A549 (cell line): ENCODE results near the gene UTS2R. TPM values are rescaled to one million over a fixed set of nuclear protein-coding genes. Genes with fewer than 3 reads are reported as not detected.
A peak's percentile ranks its signal among the peaks of the same experiment; 100 is the strongest.

Experiments used
- ATAC-seq, 2 experiments: fragments of 200-7000 bp in 1 of 2; fragments of >200 bp in 1 of 2; cut with Nextera tagmentation in 1 of 2; cut with Tn5 transposase in 1 of 2; 3 replicates each; pipeline versions ENCODE4 v1.8.0 to v1.9.1; 2018 to 2020; ENCODE audit warnings: mild to moderate bottlenecking in 1 of 2, moderate library complexity in 1 of 2
- CTCF ChIA-PET: fragments of 300-600 bp; sonication (Branson Sonifier 250); formaldehyde crosslinking; extraction: SDS; loops from one replicate; lab custom pipeline; 2021; ENCODE audit warnings: antibody characterized with exemption, inconsistent platforms; lab: Yijun Ruan, JAX
- POLR2A ChIA-PET: fragments of 350-600 bp; formaldehyde crosslinking; extraction: SDS; loops from one replicate; lab custom pipeline; 2021; ENCODE audit warnings: antibody characterized with exemption, inconsistent platforms; lab: Yijun Ruan, JAX
- DNase-seq, 2 experiments: peaks; one replicate each; pipeline versions ENCODE4 v3.0.0 to v3.0.0-alpha.2; 2011 to 2016; ENCODE audit warnings: low read depth in 1 of 2, low spot score in 1 of 2
- FAIRE-seq: peaks from 2 replicates; lab custom pipeline; 2011; peaks lifted over from hg19 to GRCh38; lab: Jason Lieb, UNC
- H3K27ac ChIP-seq, 2 experiments: fragments of >200 bp; sonication (Bioruptor Twin); formaldehyde crosslinking; 3 replicates each; pipeline ENCODE4 v1.5.1; 2016 to 2017
- H3K4me1 ChIP-seq: fragments of >200 bp; sonication (Bioruptor Twin); formaldehyde crosslinking; 3 replicates; pipeline ENCODE4 v1.6.1; 2016
- H3K4me2 ChIP-seq: fragments of >200 bp; sonication (Bioruptor Twin); formaldehyde crosslinking; 3 replicates; pipeline ENCODE4 v1.6.1; 2016
- H3K4me3 ChIP-seq: fragments of >200 bp; sonication (Bioruptor Twin); formaldehyde crosslinking; 3 replicates; pipeline ENCODE4 v1.5.1; 2016
- H3K9me3 ChIP-seq: fragments of >200 bp; sonication (Bioruptor Twin); formaldehyde crosslinking; 3 replicates; pipeline ENCODE4 v1.6.1; 2016
- CBX2 ChIP-seq: fragments of 200-600 bp; sonication (generic); IDR thresholded peaks from 2 replicates; pipeline ENCODE4 v1.6.1; 2016; ENCODE audit warnings: low read depth, mild to moderate bottlenecking, borderline replicate concordance
- CBX8 ChIP-seq: fragments of 200-600 bp; sonication (generic); IDR thresholded peaks from 2 replicates; pipeline ENCODE4 v1.6.1; 2016
- FOSB ChIP-seq: fragments of 250-450 bp; sonication (Bioruptor Pico); IDR thresholded peaks from 2 replicates; pipeline ENCODE4 v1.5.0; 2020; ENCODE audit warnings: mild to moderate bottlenecking, moderate library complexity
- FOSL2 ChIP-seq, 2 experiments: fragments of 450-650 bp in 1 of 2; fragments of >200 bp in 1 of 2; sonication (Bioruptor Twin) in 1 of 2; formaldehyde crosslinking; IDR thresholded peaks; 2 replicates each; pipeline versions ENCODE4 v1.5.0 to v1.6.1; 2016 to 2020; ENCODE audit warnings: mild to moderate bottlenecking in 1 of 2, moderate library complexity in 1 of 2
- GATA3 ChIP-seq: IDR thresholded peaks from 2 replicates; pipeline ENCODE4 v1.6.1; 2012; ENCODE audit warnings: borderline replicate concordance
- HDAC2 ChIP-seq: fragments of 200-600 bp; sonication (generic); IDR thresholded peaks from 2 replicates; pipeline ENCODE4 v1.6.1; 2016
- JUN ChIP-seq, 2 experiments: fragments of >200 bp; sonication (Bioruptor Twin); formaldehyde crosslinking; IDR thresholded peaks; 2 replicates in 1 of 2; 3 replicates in 1 of 2; pipeline ENCODE4 v1.6.1; 2016 to 2017
- MAFK ChIP-seq: fragments of 450-650 bp; IDR thresholded peaks from 2 replicates; pipeline ENCODE4 v1.6.1; 2014; ENCODE audit not compliant: partially characterized antibody
- RFX5 ChIP-seq: fragments of 450-650 bp; IDR thresholded peaks from 2 replicates; pipeline ENCODE4 v1.7.1; 2014; ENCODE audit warnings: antibody characterized with exemption, mild to moderate bottlenecking, moderate library complexity
- RNF2 ChIP-seq: fragments of 200-600 bp; sonication (generic); IDR thresholded peaks from 2 replicates; pipeline ENCODE4 v1.6.1; 2016; ENCODE audit warnings: low read depth, mild to moderate bottlenecking, antibody characterized with exemption, moderate library complexity, borderline replicate concordance
- SREBF2 ChIP-seq: fragments of 450-650 bp; IDR thresholded peaks from 2 replicates; pipeline ENCODE4 v1.6.1; 2014; ENCODE audit warnings: mild to moderate bottlenecking, moderate library complexity
- TFCP2L1 ChIP-seq: fragments of 250-450 bp; sonication (Bioruptor Pico); IDR thresholded peaks from 2 replicates; pipeline ENCODE4 v1.5.0; 2021; ENCODE audit warnings: mild to moderate bottlenecking
- WGBS: methylation state at CpG from one replicate; pipeline ENCODE4 v1.1.6; 2017; ENCODE audit errors: missing lambda C conversion rate; 5-methylcytosine and 5-hydroxymethylcytosine counted together
- polyA plus RNA-seq, 4 experiments: library from polyadenylated mRNA; depleted of rRNA in 3 of 4; stranded (reverse); fragments of >200 nt; fragmentation: RNase III in 1 of 4; extraction: RNeasy Plus Mini Kit Qiagen cat#74134 plus additional on column Dnase treatment in 1 of 4; gene quantifications; 2 replicates in 3 of 4; 3 replicates in 1 of 4; pipeline ENCODE4 v1.2.3, GENCODE V29; 2011 to 2017
- TF ChIP-seq, protein P1 (sequence below): fragments of 200-600 bp; sonication (generic); IDR thresholded peaks from 2 replicates; pipeline ENCODE4 v1.6.1; 2016; ENCODE audit warnings: antibody characterized with exemption, mild to moderate bottlenecking, moderate library complexity
- TF ChIP-seq, protein P2 (sequence below): fragments of >200 bp; sonication (Bioruptor Twin); formaldehyde crosslinking; IDR thresholded peaks from 2 replicates; pipeline ENCODE4 v1.6.1; 2016

The UTS2R gene
- polyA plus RNA-seq, 2 of the 4 experiments (the other 2 are of a cell fraction) = not detected

DNA sequence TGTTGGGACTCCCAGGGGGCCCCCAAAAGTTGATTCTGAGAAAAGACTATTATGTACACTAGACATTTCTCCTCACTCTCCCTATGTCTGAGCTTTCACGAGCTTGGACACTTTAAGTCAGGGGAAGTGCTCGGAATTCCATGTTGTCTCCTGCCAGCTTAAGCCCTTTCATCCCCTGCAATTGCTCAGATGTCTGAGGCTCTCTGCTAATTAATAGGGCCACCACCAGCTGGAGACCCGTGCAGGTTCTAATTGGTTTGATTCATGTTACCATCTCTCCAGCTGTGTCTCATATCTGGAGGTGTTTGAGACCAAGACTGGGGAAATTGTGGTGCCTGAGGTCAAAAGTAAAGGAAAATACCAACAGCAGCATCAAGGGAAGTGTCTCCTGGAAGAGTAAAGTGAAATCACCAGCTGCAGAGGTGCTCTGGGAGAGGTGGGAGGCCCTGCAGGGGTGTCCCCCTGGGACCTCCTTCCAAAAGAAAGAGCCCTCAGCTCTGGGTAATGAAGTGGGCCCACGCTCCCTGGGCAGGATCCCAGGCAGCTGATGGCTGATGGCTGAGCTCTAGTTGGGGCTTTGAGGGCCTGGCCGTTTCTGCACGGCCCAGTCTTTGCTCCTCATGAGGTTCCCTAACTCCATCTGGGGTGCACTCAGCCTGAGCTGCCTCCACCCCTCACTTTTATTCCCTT lies 5.8 kb upstream of the UTS2R start:
- Histone ChIP-seq H3K27ac (no peak overlapping the region), H3K4me3 (no peak overlapping the region), H3K4me1 (peaks cover 2% of the 10 kb centered on the region; the same call in 1 of the 3 replicates), H3K9me3 (no peaks in the 10 kb centered on the region), H3K4me2 (no peak overlapping the region)
- DNase-seq (no peak), ATAC-seq (no peak), FAIRE-seq (no peak)
- WGBS = 59% methylated on average over 6 of the region's 6 CpGs
- CTCF ChIA-PET = interaction anchor here (1.1 to 2.7 kb wide), 7 partner anchors 9 to 211 kb away, joined by 3 to 19 read pairs (median 5); no protein-coding TSS in a partner anchor
- no peak for TF ChIP-seq TFCP2L1 (CRISPR knock-in tag)
- POLR2A ChIA-PET = no interaction called here

DNA sequence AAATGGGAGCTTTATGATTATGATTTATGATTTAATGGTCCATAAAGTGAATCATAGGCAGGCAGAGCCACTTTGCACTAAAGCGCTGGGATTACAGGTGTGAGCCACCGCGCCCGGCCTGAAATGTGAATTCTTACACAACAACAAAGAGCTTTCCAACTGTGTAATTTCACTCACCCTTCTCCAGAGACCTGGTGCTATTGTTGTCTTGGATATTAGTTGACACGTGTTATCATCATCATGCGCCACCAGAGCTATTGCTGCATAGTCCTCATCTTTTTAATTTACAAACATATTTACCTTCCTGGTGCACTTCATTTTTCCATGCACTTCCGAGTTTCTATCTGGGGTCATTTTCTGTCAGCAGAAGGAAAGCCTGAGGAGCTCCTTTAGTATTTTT lies 4.8 kb upstream of the UTS2R start:
- FAIRE-seq = no peak
- POLR2A ChIA-PET = no interaction called here

GRCh38 chr17:82367724-82368524 lies 3.6 kb upstream of the UTS2R start:
- 87% methylated on average over 14 of the region's 14 CpGs for WGBS
- peaks cover 8% of the 10 kb centered on the region; the same call in 1 of the 3 replicates for H3K4me1 ChIP-seq
- no peak overlapping the region for H3K4me2 ChIP-seq
- ATAC-seq (peak in 1 of 2 experiments; percentile 83; a peak in 3 of 6 replicates), DNase-seq (peak in 1 of 2 experiments; percentile 81), FAIRE-seq (no peak)
- peak; percentile 26 for TF ChIP-seq MAFK
- TF ChIP-seq FOSB = no peak
- no peaks in the 10 kb centered on the region for H3K9me3 ChIP-seq
- POLR2A ChIA-PET = no interaction called here
- CTCF ChIA-PET = interaction anchor here (1.4 kb wide), 1 partner anchor 17 kb away, joined by 8 read pairs; no protein-coding TSS in a partner anchor
- H3K27ac ChIP-seq = no peak overlapping the region
- H3K4me3 ChIP-seq = no peak overlapping the region

More for the DNA sequence above, 4.8 kb upstream of the UTS2R start:
- WGBS = 75% methylated on average over 7 of the region's 7 CpGs
- no peak for TF ChIP-seq CBX2
- no peak for TF ChIP-seq SREBF2
- TF ChIP-seq, protein P1, sequence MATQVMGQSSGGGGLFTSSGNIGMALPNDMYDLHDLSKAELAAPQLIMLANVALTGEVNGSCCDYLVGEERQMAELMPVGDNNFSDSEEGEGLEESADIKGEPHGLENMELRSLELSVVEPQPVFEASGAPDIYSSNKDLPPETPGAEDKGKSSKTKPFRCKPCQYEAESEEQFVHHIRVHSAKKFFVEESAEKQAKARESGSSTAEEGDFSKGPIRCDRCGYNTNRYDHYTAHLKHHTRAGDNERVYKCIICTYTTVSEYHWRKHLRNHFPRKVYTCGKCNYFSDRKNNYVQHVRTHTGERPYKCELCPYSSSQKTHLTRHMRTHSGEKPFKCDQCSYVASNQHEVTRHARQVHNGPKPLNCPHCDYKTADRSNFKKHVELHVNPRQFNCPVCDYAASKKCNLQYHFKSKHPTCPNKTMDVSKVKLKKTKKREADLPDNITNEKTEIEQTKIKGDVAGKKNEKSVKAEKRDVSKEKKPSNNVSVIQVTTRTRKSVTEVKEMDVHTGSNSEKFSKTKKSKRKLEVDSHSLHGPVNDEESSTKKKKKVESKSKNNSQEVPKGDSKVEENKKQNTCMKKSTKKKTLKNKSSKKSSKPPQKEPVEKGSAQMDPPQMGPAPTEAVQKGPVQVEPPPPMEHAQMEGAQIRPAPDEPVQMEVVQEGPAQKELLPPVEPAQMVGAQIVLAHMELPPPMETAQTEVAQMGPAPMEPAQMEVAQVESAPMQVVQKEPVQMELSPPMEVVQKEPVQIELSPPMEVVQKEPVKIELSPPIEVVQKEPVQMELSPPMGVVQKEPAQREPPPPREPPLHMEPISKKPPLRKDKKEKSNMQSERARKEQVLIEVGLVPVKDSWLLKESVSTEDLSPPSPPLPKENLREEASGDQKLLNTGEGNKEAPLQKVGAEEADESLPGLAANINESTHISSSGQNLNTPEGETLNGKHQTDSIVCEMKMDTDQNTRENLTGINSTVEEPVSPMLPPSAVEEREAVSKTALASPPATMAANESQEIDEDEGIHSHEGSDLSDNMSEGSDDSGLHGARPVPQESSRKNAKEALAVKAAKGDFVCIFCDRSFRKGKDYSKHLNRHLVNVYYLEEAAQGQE = no peak
- TF ChIP-seq RFX5 = no peak
- TF ChIP-seq FOSL2 (IDR thresholded peaks at IDR 0.05) = no peak
- no peak for TF ChIP-seq FOSL2 (CRISPR knock-in tag; IDR thresholded peaks at IDR 0.05)
- no peak for TF ChIP-seq RNF2
- no peak for TF ChIP-seq GATA3
- TF ChIP-seq, protein P2, sequence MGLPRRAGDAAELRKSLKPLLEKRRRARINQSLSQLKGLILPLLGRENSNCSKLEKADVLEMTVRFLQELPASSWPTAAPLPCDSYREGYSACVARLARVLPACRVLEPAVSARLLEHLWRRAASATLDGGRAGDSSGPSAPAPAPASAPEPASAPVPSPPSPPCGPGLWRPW = no peak
- no peak for TF ChIP-seq JUN (IDR thresholded peaks at IDR 0.05)
- TF ChIP-seq HDAC2 = no peak
- TF ChIP-seq CBX8 = no peak
- DNase-seq = no peak
- Histone ChIP-seq H3K4me1 (peaks cover 8% of the 10 kb centered on the region; the same call in 1 of the 3 replicates), H3K27ac (no peak overlapping the region), H3K4me3 (no peak overlapping the region), H3K4me2 (no peak overlapping the region), H3K9me3 (no peaks in the 10 kb centered on the region)
- ATAC-seq = no peak
- CTCF ChIA-PET = interaction anchor here (0.7 to 2.7 kb wide), 6 partner anchors 10 to 434 kb away, joined by 4 to 19 read pairs (median 8); no protein-coding TSS in a partner anchor
